HG03175 (cell line): ENCODE results near the gene THBS1.

ENCODE experiments used
- ATAC-seq: cut with Tn5 transposase; IDR thresholded peaks from one replicate; pipeline ENCODE4 v1.9.1; 2021; ENCODE audit warnings: mild to moderate bottlenecking, moderate library complexity; ENCODE audit not compliant: unreplicated experiment

Gene THBS1

DNA sequence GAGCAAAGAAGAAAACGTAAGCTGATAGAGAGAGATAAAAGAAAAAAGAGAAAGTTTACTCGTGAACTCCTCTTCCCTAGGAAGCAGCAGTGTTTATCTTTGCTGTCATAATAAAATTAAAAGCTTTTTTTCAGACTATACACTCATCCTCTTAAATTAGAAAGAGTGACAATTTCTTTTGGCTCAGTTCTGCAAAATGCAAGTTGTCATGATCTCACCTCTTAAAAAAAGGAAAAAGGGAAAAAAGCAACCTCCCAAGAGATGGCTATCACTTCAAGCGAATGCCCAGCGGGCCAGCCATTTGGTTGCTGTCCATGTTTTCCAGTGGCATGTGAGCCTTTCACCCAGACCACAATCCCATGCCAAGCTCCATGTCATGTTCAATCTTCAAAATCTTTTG, 7.0 kb upstream of the THBS1 start:
- ATAC-seq = no peak

DNA sequence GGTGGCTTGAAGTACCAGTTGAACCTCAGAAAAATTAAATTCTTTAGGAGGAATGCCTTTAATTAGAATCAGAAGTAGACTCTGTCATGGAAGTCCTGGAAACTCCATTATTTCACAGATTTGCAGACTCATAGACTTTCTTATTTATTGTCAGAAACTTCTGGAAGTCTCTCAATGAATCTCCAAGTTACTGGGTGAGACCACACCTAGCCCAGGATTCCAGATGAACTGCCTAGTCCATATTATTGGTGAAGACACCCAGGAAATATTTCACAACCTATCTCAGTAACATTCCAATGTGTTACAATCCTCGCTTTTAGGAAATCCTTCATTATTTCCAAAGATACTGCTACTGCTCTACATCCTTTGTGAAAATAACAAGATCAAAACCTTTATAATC, 6.5 kb upstream of the THBS1 start:
- ATAC-seq = no peak

GRCh38 chr15:39575180-39575579, 5.7 kb upstream of the THBS1 start:
- ATAC-seq = no peak

DNA sequence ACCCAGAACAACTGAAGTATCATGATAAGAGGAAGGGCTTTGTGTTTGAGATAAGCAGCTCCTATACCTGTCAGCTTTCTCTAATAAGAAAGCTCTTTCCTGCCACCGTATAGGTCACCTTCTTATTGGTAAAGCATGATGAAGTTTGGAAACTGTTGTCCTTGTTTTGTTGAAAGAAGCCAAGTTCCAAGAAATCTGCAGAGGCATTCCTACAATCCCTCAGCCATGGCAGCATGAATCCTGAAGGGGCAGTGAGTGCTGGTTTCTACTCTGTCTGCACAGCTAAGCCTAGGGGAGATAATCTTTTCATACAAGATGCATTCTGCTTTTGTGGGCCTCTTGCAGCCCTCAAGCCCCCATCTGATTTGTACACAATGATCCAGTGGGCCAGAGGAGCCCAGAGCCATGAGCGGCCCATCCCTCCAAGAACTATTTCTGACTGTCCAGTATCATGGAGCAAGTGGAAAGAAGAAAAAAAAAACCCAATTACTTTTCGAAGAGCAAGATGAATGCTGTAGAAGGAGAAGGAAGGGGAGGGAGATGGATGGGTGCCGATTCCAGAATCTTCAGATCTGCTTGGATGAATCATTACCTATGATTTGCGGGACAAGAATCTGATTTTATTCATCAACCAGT, 1.9 kb upstream of the THBS1 start:
- no peak for ATAC-seq

- no peak for ATAC-seq
These were observed 1.3 kb upstream of the THBS1 start for GRCh38 chr15:39579487-39580116.

GRCh38 chr15:39580117-39580484, 778 bp upstream of the THBS1 start:
- ATAC-seq = peak; percentile 89

- no peak for ATAC-seq
These were observed 438 bp downstream of the THBS1 start for GRCh38 chr15:39581242-39581792.

DNA sequence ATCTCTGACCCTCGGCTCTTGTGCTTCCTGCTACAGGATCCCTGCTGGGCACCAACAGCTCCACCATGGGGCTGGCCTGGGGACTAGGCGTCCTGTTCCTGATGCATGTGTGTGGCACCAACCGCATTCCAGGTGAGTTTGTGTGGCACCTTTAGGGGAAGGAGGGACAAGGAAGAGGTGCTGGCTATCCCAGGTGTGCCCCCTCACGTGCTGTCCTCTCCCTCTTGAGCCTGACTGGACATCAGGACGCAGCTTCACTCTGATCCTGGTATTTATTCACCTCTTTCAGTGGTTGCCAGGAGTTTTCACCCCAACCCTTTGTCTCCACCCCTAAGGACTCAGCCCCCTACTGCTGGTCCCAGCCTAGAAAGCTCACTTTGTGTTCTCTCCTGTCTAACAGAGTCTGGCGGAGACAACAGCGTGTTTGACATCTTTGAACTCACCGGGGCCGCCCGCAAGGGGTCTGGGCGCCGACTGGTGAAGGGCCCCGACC, 960 bp downstream of the THBS1 start:
- no peak for ATAC-seq

DNA sequence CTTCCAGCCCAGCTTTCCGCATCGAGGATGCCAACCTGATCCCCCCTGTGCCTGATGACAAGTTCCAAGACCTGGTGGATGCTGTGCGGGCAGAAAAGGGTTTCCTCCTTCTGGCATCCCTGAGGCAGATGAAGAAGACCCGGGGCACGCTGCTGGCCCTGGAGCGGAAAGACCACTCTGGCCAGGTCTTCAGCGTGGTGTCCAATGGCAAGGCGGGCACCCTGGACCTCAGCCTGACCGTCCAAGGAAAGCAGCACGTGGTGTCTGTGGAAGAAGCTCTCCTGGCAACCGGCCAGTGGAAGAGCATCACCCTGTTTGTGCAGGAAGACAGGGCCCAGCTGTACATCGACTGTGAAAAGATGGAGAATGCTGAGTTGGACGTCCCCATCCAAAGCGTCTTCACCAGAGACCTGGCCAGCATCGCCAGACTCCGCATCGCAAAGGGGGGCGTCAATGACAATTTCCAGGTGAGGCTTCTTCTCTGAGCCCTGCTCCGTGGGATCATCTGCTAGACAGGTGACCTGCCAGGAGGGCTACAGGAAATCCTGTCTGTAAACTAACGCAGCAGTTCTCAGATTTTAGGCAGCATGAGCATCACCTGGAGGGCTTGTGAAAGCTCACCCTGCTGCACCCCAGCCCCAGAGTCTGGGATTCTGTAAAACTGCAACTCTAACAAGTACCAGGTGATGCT, 1.6 kb downstream of the THBS1 start:
- ATAC-seq = no peak

- no peak for ATAC-seq
These were observed 2.2 kb downstream of the THBS1 start for GRCh38 chr15:39582977-39583595.

DNA sequence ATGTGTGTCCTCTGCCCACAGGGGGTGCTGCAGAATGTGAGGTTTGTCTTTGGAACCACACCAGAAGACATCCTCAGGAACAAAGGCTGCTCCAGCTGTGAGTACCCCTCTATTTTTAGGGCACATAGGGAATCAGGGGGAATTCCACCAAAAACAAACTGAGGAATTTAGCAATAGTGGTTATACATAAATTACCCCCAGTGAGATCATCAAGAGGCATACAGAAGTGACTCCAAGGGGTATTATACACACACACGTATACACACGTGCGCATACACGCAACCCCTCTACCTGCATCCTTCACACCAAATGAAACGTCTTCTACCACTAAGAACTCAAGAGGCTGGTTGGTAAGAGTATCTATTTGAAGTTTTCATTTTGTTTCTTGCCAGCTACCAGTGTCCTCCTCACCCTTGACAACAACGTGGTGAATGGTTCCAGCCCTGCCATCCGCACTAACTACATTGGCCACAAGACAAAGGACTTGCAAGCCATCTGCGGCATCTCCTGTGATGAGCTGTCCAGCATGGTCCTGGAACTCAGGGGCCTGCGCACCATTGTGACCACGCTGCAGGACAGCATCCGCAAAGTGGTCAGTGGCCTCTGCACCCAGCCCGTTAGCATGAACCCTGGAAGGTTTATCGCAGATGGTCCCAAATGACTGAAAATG, 2.9 kb downstream of the THBS1 start:
- no peak for ATAC-seq

- ATAC-seq = no peak
These were observed 3.4 kb downstream of the THBS1 start for GRCh38 chr15:39584266-39584659.

DNA sequence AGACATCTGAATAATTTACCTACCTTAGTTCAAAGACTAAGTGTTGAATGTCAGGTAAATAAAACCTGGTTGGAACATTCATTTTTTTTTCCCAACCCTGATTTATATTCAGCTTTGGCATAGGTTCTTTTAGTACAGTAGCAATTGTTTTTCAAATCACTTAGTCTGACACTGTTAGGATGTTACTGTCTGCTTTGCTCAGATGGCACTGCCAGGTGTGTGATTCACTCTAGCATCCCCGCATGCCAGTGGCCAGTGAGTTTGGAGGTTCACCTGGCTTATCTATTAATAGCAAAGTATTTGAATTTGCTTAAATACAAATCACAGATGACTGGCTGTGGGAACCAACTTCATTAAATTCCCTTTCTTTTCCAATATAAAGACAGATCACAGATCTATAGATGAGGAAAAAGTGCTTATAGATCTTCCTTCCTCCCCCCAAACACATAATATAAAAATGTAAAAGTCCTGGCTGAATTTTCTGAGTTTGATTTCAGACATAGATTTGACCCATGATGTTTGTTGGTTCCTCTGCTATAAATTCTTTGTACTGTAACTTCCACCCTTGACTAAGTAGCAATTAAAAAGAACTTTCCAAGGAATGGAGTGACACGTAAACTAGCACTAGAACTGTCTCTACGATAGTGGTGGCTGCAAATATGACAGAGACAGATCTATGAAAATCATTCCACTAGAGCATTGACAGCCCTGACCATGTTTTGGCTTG, 3.9 kb downstream of the THBS1 start:
- no peak for ATAC-seq

- ATAC-seq = no peak
These were observed 4.5 kb downstream of the THBS1 start for GRCh38 chr15:39585389-39585841.

- no peak for ATAC-seq
These were observed 5.0 kb downstream of the THBS1 start for GRCh38 chr15:39585871-39586301.

DNA sequence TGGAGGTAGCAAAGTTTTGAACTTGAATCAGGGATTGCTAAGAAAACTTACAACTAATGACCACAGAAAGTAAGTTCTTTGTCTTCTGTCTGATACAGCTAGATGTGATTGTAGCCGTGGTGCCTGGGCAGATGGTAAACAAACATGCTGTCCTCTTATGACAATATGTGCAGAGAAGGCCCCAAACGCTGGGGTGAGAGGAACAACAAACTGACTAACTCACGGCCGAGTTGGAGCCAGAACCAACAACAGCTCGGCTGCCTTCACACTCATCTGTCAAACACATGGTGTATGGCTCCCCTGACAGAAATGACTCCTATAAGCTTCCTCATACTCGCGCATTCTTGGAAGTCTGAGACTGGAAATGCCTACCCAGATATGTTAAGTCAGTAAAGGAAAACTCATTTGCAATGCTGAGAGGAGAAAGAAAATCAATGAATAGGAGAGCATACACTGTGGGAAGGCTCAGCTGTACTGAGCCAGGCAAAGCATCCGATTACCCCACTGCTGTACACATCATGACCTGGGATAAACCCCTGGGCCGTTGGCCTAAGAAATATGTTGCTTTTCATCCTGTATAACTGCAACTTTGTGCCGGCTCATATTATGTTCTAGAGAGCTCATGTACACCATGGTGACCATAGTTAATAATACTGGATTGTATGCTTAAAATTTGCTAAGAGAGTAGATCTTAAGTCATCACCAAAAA, 5.7 kb downstream of the THBS1 start:
- no peak for ATAC-seq

DNA sequence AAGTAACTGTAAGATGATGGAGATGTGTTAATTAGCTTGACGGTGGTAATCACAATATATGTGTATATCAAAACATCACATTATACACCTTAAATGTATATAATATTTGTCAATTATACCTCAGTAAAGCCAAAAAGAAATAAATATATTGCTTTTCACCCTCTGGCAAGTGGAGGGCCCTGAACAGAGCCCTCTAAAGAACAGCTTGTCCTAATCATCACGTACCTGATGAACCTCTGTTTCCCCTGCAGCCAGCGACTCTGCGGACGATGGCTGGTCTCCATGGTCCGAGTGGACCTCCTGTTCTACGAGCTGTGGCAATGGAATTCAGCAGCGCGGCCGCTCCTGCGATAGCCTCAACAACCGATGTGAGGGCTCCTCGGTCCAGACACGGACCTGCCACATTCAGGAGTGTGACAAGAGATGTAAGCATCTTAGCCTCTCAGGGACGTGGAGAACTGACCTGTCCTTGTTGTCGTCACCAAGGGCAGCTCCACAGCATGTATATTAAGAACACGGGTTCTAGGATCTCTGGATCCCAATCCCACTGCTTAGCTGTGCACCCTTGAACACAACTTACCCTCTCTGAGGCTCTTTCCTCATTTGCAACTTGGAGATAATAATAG, 6.3 kb downstream of the THBS1 start:
- ATAC-seq = no peak

DNA sequence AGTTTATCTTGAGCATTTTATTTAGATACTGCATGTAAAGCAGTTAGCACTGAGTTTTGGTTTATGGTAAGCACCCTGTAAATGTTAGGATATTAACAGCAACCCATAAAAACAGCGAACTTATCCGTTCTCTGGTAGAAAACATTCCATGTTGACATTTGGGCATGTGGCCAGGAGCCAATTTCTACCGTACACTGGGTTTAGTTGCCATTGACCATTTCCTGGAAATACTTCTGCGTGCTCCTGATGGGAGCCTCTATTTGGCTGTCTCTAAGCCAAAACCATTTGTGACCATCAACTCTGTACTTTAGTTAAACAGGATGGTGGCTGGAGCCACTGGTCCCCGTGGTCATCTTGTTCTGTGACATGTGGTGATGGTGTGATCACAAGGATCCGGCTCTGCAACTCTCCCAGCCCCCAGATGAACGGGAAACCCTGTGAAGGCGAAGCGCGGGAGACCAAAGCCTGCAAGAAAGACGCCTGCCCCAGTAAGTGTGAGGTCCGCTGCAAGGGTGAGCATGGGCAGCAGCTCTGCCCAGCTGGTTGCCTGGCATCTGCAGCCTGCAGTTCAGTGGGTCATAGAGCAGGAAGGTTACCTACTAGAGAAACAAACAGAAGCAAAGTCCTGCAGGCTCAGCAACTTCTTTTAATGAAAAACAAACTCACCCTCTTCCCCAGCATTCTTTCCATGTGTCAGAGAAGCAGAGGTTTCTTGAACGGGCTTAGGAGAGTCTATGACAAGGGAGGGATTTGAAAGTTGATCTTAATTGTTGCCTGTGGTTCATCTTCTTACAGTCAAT, 7.1 kb downstream of the THBS1 start:
- no peak for ATAC-seq
